ENCODE measurements around the gene CELF4.

- TF ChIP-seq CTCF (IDR thresholded peaks at IDR 0.05) (no peak), EP300 (IDR thresholded peaks at IDR 0.05) (no peak)
Observed at GRCh38 chr18:37493352-37493935, 72.2 kb downstream of the CELF4 start.
